ENCODE data around the gene HNRNPC. TPM values are rescaled to one million over a fixed set of nuclear protein-coding genes. Genes with fewer than 3 reads are reported as not detected.

HNRNPC gene
- total and polyA plus RNA-seq, 2 of the 8 experiments (the other 6 are each of a cell fraction or from before 2014, with no cell fraction given) = 781 to 1,207 TPM

- no peak for TF ChIP-seq ZNF274 (IDR thresholded peaks at IDR 0.05; ENCODE audit: borderline replicate concordance, extremely low read depth, low read length)
Measured at GRCh38 chr14:21192875-21193535, 76.2 kb downstream of the HNRNPC start (continued).

All from H1 (cell line).